NK-92 treated with Interleukin-12 subunit alpha and Interleukin-12 subunit beta, amount 100 ng/mL, for 24 hours (cell line): ENCODE measurements around the gene IRF9.

ENCODE experiments used
- DNase-seq: peaks from one replicate; lab custom pipeline; 2025; lab: John Stamatoyannopoulos, UW

The IRF9 gene

DNA sequence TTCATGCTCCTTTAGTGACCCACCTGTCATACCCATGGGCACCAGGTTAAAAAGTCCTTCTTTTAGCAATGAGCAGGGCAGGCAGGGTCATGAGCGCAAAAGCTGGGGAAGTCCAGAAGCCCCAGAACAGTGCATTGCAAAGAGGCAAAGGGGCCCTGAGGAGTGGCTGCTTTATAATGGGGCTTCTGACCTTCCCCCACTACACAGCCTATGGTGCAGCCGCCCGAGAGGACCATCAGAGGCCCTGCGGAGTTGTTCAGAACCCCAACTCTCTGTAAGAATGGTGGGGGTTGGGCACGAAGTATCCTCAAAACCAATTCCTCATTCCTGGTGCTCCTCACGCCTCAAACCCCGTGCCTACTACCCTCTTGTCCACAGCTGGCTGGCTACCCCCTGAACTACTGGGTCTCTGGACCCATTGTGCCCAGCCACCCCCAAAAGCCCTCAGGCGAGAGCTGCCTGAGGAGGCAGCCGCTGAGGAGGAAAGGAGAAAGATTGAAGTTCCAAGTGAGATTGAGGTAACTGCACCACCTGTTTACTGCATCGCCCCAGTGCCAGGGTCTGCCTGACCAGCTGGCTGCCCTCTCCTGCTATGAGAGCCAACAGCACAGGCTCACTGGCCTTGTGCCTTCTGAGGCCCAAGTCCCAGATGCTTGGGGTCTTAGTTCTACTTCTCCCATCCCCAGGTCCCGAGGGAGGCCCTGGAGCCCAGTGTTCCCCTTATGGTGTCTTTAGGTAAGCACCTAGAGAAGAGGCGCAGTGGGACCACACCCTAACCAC, 17.5 kb downstream of the IRF9 start:
- no peak for DNase-seq

DNA sequence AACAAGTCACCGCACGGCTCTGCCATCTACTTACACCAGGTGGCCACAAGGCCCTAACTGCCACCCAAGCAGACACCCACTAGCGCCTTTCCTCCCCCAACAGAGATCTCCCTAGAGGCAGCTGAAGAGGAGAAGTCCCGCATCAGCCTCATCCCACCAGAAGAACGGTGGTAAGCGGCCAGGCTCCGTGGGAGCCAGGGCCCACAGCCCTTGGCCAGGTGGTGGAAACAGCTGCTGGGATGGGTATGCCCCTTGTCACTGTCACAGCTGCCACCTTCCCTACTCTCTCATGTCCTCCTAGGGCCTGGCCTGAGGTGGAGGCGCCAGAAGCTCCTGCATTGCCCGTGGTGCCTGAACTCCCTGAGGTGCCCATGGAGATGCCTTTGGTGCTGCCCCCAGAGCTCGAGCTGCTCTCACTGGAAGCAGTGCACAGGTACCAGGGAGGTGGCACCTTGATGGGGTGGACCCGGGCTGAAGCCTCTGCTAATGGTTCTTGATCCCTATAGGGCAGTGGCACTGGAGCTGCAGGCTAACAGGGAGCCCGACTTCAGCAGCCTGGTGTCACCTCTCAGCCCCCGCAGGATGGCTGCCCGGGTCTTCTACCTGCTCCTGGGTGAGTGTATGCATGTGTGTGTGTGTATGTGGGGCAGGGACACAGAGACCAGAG, 18.4 kb downstream of the IRF9 start:
- DNase-seq, result no peak

DNA sequence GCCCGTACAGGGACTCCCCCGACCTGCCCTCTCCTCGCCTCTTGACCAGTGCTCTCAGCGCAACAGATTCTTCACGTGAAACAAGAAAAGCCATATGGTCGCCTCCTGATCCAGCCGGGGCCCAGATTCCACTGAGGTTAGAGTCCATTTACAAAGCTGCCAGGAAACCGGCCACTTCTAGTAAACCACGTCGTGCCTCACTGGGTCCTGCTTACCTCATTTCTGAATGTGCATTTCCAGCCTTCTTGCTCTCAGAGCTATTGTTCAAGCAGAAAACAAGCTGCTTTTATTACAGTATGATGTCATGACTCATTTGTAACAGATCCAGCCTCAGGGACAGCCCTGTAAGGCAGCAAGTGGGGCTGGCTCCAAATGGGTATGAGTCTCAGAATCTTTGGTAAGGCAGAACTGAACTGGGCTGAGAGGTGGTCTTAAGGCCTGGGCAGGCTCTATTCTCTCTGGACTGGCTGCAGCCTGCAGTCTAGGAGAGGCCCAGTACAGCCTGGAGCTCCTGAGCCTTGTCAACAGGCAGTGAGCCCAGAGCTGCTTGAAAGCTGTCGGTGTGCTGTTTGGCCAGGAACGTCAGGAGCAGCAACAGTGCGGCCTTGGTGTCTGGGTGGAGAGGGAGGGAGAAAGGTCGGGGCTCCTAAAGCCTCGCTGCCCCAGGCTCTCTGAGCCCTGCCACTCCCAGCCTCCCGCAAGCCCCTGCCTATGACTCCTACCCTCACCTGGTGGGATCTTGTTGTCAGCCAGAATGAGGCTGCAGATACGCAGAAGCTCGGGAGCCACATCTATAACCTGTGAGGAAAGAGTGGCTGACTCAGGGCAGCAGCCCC, 19.1 kb downstream of the IRF9 start:
- DNase-seq, result no peak

DNA sequence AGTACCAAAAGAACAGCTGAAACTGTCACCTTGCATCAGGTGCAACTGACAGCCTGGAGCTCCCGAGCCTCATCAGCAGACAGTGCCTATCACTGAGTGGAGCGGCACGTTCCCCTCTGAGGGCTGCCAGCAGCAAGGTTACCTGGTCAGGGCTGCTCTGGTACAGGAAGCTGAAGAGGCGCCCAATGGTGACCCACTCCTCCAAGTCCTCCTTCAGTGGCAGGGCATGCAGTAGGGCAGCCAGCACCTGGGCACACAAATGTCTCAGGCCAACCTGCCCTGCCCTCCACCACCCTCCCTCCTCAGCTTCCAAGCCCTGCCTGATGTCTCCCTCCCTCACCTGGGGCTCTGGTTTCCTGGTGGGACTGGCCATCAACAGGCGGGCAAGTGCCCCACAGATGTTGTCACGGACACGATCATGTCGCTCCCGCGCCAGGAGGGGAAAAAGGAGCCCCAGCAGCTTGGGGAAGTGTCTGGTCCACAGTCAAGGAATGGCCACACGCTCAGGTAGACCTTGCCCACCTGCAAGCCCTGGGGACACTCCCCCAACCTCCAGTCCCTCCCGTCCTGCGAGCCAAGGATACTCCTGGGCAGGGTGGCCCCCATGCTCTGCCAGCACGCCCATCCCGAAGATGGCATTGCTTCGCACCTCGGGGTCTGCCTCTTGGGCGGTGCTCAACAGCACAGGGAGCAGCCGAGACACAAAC, 20.5 kb downstream of the IRF9 start:
- DNase-seq, result no peak

DNA sequence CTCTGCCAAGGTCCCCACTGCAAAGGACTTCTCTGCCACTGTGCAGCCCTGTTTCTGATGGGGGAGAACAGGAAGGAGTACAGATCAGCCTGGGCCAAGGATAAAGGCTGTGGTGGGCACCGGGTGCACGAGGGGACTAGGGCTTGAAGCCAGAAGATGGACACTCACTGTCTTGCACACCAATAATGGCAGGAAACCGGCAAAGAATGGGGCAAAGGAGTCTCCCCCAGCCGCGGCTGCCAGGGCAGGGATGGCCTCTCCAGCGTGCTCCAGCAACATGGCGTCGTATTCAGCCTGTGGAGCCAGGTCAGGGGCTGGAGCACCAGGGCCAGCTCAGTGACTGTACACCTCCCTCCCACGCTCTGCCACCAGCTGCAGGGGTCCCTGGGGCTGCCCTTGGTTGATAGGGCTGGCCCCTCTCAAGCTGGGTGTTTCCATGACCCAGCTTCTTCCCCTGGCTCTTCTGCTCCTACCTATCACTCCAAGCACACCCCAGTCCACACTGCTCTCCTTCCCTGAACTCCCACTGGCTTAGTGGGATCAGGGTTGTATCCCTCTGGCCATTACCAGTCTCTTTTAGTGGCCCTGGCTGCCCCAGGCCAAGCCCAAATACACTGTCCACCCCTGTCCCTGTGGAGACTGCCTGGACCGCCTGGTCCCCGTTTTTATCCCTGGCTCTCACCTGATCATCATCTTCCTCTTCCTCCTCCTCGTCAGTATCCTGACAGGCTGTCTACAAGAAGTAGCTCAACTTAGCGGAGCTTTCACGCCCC, 21.2 kb downstream of the IRF9 start:
- no peak for DNase-seq

DNA sequence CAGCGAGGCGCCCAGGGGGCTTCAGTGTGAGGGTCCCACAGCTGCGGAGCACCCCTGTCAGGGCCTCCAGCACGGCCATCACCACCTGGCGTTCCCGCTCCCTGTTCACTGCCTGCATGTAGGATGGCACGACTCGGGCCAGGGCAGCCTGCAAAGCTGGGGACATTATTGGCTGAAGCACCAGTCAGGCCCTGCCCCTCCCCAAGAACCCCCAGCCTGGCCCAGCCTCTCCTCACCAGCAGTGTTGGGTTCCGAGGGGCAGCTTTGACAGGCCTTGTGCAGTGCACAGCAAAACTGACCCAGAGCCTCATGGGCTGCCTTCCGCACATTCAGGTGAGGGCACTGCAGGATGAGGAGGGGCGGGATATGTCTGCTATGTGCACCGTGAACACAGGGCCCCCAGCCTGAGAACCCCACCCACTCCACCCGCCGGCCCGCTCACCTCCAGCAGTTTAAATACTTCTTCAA, 22.0 kb downstream of the IRF9 start:
- DNase-seq, result no peak

DNA sequence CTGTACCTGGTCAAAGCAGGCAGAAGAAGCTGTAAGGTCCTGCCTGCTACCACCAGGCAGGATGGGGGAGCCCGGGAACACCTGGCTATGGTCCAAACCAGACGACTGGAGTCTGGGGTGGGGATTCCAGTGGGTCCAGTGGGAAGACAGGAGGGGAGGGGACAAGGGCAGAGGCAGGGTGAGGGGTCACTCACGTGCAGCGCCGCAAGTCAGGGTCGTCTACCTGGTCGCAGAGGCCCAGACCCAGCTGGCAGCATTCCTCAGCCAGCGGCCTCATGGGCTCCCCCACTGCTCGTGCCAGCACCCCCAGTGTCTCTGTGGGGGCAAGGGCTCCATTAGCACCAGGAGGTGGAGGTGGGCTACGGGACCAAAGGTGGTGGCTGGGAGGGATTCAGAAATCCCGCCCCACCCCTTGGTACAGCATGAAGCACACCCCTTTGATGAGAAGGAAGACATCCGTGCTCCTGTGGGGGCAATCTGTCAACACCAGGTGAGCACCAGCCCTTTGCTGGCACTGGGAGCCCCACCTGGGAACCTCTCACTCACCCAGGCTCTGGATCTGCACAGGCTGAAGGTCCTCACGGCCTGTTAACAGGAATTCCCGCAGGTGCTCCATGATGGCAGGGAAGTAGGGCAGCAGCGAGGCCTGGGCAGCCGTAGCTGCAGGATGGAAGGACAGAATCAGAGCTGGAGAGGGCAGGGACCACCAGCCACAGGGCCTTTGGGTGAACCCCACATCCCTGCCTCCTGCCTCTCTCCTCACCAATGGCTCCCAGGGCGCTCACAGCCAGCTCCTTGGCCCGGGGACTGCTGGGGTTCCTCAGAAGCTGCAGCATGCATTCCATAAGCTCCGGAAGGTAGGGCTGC, 23.3 kb downstream of the IRF9 start:
- no peak for DNase-seq

DNA sequence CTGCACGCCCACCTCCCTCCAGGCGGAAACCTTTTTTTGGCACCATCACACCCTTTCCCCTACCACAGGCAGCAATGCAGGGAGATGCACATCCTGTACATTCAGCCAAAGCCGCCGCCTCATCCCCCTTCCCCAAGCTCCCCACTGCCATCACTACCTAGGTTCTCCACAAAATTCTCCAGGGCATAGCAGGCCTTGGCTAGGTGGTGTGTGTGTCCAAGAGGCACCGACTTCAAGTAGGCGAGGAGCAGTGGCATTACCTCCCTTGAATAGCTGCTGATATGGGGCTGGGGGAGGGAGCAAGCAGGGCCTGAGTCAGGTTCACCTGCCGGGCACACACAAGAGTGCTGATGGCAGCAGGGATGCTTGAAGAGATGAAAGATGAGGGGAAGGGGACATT, 24.0 kb downstream of the IRF9 start:
- no peak for DNase-seq

DNA sequence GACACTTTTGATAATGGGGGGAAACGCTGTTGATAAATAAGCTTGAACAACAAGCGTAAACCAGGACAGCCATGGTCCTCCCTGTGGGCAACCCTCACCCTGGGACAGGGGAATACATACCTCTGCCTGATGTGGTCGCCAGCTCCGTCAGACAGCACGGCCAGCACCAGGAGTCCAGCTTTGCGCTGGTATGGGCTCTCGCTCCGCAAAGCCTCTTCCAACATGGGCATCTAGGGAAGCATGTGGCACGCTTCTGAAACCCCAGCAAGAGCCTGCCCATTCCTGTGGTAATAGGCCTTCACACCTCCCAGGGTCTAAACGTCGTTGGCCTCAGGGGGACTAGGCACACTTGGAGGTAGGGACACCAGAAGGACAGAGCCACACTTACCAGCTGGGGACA, 24.7 kb downstream of the IRF9 start:
- DNase-seq, result no peak

DNA sequence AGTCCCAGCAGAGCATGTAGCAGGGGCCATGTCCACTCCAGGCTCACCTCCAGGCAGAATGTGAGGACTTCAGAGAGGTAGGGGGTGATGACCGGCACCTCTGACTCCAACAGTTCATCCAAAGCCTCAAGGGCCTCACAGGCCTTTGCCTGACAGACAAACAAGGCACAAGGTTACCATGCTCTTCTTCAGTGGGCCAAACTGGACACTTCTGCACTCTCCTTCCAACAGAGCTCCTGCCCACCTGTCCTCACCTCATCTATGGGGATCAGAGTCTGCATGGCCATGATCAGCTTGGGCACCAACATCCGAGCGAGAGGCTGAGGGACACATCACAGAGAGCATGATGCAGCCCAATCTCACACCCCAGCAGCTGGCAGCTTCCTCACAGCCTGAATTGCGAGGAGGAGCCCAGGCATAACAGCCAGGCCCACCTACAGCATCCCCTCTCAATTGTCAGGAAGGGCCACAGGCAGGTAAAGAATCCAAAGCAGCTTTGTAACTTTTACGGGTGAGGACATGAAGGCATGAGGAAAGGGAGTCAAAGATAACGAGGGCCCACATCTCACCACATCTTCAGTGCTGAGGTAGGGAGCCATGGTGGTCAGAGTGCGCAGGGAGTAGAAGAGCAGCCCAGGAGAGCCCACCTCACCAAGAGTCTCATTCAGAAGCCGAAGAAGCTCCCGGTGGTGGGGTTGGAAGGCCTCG, 25.9 kb downstream of the IRF9 start:
- no peak for DNase-seq

DNA sequence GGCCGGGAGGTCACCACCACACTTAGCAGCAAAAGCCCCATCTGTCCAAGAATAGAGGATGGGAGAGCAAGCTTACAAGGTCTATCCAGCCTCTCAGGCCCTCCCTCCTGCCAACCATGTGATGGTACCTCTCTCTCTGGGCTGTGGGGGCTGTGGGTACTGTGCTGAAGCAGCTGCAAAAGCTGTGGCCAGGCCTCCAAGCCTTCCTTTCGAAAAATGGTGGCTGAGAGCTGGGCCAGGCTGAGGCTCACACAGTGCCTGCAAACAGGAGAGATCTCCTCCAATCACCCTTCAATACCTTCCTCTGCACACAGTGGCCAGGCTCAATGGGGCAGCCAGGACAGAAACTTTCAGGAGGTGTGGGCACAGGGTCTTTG, 26.5 kb downstream of the IRF9 start:
- no peak for DNase-seq

DNA sequence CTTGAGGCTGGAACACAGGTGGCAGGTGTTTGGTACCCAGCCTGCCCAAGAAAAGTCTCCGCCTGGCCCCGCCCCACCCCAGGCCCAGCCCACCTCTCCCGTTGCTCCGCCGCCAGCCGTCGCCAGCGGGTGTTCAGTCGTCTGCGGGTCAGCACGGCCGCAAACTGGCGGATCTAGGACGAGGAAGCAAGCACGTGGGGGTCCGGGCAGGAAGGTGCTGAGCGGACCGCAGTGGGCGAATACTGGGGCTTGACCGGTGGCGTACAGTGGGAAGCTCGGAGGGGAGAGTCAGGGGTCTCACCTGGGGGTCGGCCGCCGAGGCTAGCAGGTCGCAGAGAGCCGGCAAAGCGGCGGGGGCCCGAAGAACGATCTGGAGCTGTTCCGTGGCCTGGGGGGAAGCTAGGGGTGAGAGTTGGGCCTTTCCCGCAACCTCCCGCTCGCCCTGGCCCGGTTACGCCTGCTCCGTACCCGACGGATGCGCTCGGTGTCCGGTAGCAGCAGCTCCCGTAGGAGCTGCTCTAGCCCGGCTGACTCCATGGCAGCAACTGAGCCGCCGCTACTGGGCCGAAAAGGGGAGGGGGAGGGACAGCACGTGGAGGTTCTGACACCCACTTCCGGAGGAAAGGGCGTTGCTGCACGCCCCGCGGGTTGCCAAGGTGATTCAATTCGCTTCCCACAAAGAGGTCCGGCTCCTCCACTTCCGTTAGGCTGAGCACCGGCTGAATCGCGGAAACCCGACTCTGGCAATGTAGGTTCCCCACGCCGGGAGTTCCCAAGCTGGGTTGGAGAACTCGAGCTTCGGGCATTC, 27.4 kb downstream of the IRF9 start, which contains the start of gene IPO4:
IPO4 (minus strand) TSS at position 566 of the 808 bp plus-strand sequence; CDS start at position 537, 29 bp downstream.
- peak; percentile 95 for DNase-seq

DNA sequence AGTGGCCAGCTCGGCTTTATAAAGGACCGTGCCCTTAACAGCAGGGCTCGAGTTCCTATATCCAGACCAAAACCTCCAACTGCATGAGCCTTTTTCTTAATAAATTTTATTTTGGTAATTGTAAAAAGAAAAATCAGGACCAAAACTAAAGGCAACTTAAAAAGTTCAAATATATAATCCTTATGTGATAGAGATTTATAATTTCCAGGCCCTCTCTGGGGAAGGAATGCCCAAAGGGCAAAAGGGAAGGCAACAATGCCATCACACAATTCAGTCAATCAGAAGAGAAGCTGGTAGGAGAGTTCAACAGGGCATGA, 28.0 kb downstream of the IRF9 start:
- no peak for DNase-seq

DNA sequence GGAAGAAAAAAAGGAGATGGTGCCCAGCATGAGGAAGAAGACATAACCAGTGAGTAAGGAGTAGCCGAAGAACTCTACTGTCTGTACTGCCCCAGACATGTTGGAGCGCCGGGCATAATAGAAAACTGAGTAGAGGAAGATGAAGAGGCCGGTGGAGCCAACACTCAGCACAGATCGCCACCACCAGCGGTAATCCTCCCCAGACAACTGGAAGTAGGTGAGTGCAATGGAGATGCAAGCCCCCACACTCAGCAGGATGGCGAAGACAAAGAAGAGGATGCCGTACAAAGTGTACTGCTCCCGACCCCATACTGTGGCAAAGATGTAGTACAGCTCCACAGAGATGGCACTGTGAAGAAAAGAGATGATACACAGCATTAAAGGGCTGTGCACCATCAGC, 28.4 kb downstream of the IRF9 start:
- DNase-seq, result no peak

DNA sequence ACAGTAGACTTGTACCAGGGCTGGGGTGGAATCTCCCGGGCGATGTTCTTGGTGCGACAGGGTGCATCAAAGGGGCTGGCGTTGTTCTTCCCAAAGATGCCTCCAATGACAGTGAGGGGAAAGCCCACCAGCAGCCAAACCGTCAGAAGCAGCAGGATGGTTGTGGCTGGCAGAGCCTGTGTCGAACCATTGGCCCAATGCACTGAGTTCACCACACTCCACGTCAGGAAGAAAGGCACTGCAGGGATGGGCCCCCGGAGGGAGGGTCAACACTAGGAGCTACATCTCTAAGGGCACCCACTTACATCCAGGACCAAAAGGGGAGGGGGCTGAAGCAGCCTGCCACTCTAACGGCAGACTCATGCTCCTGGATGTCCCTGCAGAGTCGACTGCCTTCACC, 29.4 kb downstream of the IRF9 start:
- DNase-seq, result no peak

DNA sequence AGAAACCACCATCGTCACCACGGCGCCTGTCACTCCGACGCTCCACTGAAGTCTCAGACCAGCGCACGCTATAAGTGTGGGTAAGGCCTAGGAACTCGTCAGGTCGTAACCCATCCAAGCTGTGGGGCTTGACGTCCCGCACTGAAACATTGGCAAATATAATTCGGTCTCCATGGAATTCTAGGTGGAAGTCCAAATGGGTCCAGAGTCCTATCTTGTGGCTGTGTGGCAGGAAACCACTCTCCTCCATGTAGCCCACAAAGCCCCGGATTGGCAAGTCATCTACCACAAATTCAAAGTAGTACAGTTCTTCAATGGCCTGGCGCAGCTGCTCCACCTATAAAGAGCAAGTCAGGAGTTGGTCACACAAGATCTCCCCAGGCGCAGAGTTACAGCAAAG, 31.9 kb downstream of the IRF9 start:
- no peak for DNase-seq

DNA sequence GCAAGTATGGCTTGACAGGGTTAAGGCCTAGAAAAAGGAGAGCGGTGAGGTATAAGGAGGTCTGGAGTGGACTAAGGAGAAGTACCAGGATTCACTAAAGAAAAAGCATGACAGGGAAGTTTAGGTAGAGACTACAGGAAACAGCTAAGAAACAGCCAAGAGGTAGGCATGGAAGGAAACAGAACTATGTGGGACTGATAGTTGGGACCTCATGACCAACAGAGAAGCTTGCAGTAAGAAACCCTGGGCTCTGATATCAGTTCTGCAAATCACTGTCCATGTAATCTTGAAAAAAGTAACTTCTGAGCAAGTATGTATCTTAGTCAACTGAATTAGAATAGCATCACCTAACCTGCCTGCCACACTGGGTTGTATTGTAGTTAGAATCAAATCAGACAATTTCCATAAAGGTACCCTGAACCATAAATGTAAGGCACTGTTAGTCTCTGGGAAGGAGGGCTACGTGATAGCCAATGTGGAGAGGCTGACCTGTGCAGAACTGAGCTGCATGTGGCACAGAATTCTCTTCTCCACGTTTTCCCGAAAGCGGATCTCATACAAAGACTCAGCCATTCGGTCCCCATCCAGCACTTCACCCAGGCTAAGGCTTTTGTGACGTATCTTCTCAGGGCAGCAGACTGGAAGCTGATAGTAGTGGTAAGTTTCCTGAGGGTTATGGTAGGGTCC, 33.3 kb downstream of the IRF9 start:
- DNase-seq, result no peak

DNA sequence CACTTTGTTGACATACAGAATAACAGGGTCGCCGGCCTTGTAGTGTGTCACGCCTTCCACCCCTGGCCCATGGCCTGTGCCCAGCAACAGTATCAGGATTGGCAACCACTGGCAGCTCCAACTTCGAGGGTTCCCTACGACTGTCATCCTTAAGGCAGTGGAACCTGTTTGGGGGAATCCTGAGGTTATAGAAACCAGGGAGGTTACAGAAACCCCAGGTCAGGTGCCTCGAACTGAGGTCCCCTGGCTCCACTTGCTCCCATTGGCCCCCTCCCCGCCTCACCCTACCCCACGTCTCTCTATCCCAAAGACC, 33.8 kb downstream of the IRF9 start:
- no peak for DNase-seq
